HCT116 (cell line): ENCODE measurements around the gene FOXP1. TPM values are rescaled to one million over a fixed set of nuclear protein-coding genes. Genes with fewer than 3 reads are reported as not detected.

ENCODE experiments used
- ATAC-seq: fragments of 200-7000 bp; cut with Tn5 transposase; 2 replicates; pipeline ENCODE4 v1.9.1; 2020; ENCODE audit warnings: mild to moderate bottlenecking, moderate library complexity
- BruUV-seq: library from RNA; stranded (reverse); fragments of 400-500 nt; replicated peaks from 2 replicates; lab custom pipeline; 2021; lab: Mats Ljungman, UMichigan
- CTCF ChIA-PET: fragments of 300-600 bp; sonication (Branson Sonifier 250); formaldehyde crosslinking; loops from one replicate; lab custom pipeline; 2021; ENCODE audit warnings: antibody characterized with exemption; lab: Charles Lee
- POLR2A ChIA-PET: fragments of 300-600, 350-600 bp; sonication (Branson Sonifier 250); formaldehyde crosslinking; loops from one replicate; lab custom pipeline; 2021; ENCODE audit warnings: antibody characterized with exemption; lab: Charles Lee
- RAD21 ChIA-PET, 2 experiments: fragments of 300-600 bp; sonication (Branson Sonifier 250); formaldehyde crosslinking; loops; one replicate each; lab custom pipeline; 2023; ENCODE audit warnings: low total read pairs in 2 of 2; ENCODE audit not compliant: uncharacterized antibody in 2 of 2, unreplicated experiment in 2 of 2, low non-redundant PET in 1 of 2; lab: Charles Lee
- DNase-seq: peaks from one replicate; pipeline ENCODE4 v3.0.0-alpha.2; 2010; ENCODE audit warnings: low read depth, low spot score
- H2AFZ ChIP-seq: fragments of 200-600 bp; shearing (Covaris generic), sonication (generic); 2 replicates; pipeline ENCODE4 v1.6.1; 2017; ENCODE audit warnings: low read depth, mixed run types, mixed read lengths, antibody characterized with exemption, low read length; ENCODE audit not compliant: poor library complexity, severe bottlenecking
- H3K27ac ChIP-seq: 2 replicates; pipeline ENCODE4 v1.5.1; 2012; ENCODE audit warnings: low read depth, low read length
- H3K27me3 ChIP-seq: fragments of 200-600 bp; sonication (generic); 2 replicates; pipeline ENCODE4 v1.6.1; 2016; ENCODE audit warnings: mixed run types, low read length, mixed read lengths; ENCODE audit not compliant: insufficient read depth
- H3K36me3 ChIP-seq, 2 experiments: fragments of 200-500 bp in 1 of 2; fragments of 200-600 bp in 1 of 2; sonication (Bioruptor generic) in 1 of 2; sonication (generic) in 1 of 2; 2 replicates each; pipeline versions ENCODE4 v1.5.1 to v1.6.1; 2014 to 2016; ENCODE audit warnings: low read length in 2 of 2, inconsistent platforms in 1 of 2, mixed read lengths in 1 of 2, mixed run types in 1 of 2; ENCODE audit not compliant: insufficient read depth in 2 of 2, control insufficient read depth in 1 of 2
- H3K4me1 ChIP-seq, 2 experiments: fragments of 200-600 bp in 1 of 2; sonication (generic) in 1 of 2; 2 replicates each; pipeline versions ENCODE4 v1.5.1 to v1.6.1; 2012 to 2017; ENCODE audit warnings: low read length in 2 of 2, inconsistent platforms in 1 of 2, mild to moderate bottlenecking in 1 of 2, mixed read lengths in 1 of 2, mixed run types in 1 of 2, moderate library complexity in 1 of 2; ENCODE audit not compliant: insufficient read depth in 2 of 2, control insufficient read depth in 1 of 2
- H3K4me2 ChIP-seq: fragments of 200-600 bp; sonication (generic); 2 replicates; pipeline ENCODE4 v1.6.1; 2017; ENCODE audit warnings: mixed run types, low read length, mixed read lengths
- H3K4me3 ChIP-seq, 2 experiments: fragments of 200-600 bp in 1 of 2; sonication (generic) in 1 of 2; replicated peaks in 1 of 2; 2 replicates each; pipeline ENCODE4 v1.5.1; 2011 to 2016; ENCODE audit warnings: low read length in 2 of 2, control low read depth in 1 of 2, low read depth in 1 of 2, mild to moderate bottlenecking in 1 of 2, mixed read lengths in 1 of 2, mixed run types in 1 of 2
- H3K79me2 ChIP-seq: fragments of 200-600 bp; sonication (generic); 2 replicates; pipeline ENCODE4 v1.6.1; 2017; ENCODE audit warnings: mild to moderate bottlenecking, mixed run types, low read length, moderate library complexity, mixed read lengths; ENCODE audit not compliant: insufficient read depth
- H3K9ac ChIP-seq: fragments of 200-600 bp; sonication (generic); 2 replicates; pipeline ENCODE4 v1.6.1; 2016; ENCODE audit warnings: low read length, mixed read lengths
- H3K9me2 ChIP-seq: fragments of 200-600 bp; sonication (generic), shearing (Covaris generic); 2 replicates; pipeline ENCODE4 v1.6.1; 2017; ENCODE audit warnings: mixed run types, mild to moderate bottlenecking, moderate library complexity; ENCODE audit not compliant: insufficient read depth
- H3K9me3 ChIP-seq, 2 experiments: fragments of 200-500 bp in 1 of 2; fragments of 200-600 bp in 1 of 2; sonication (Bioruptor generic) in 1 of 2; sonication (generic) in 1 of 2; 2 replicates each; pipeline ENCODE4 v1.6.1; 2014 to 2017; ENCODE audit warnings: low read length in 2 of 2, mixed read lengths in 2 of 2, inconsistent platforms in 1 of 2, low read depth in 1 of 2, mild to moderate bottlenecking in 1 of 2, mixed run types in 1 of 2, moderate library complexity in 1 of 2; ENCODE audit not compliant: control insufficient read depth in 1 of 2, insufficient read depth in 1 of 2
- H4K20me1 ChIP-seq: fragments of 200-600 bp; sonication (generic), shearing (Covaris generic); 2 replicates; pipeline ENCODE4 v1.6.1; 2017; ENCODE audit warnings: mixed run types, mild to moderate bottlenecking, moderate library complexity; ENCODE audit not compliant: insufficient read depth
- CEBPB ChIP-seq: IDR thresholded peaks from 2 replicates; pipeline ENCODE4 v1.6.1; 2012; ENCODE audit warnings: low read depth
- ELF1 ChIP-seq: IDR thresholded peaks from 2 replicates; pipeline ENCODE4 v1.6.1; 2012; ENCODE audit warnings: low read depth, borderline replicate concordance
- EZH2phosphoT487 ChIP-seq: fragments of 200-600 bp; IDR thresholded peaks from 2 replicates; pipeline ENCODE4 v1.6.1; 2018; ENCODE audit warnings: antibody characterized with exemption, borderline replicate concordance
- FOSL1 ChIP-seq: IDR thresholded peaks from 2 replicates; pipeline ENCODE4 v1.6.1; 2012; ENCODE audit warnings: low read depth
- RAD21 ChIP-seq: IDR thresholded peaks from 2 replicates; pipeline ENCODE4 v1.6.1; 2012; ENCODE audit warnings: low read depth, mild to moderate bottlenecking
- SIN3A ChIP-seq: IDR thresholded peaks from 2 replicates; pipeline ENCODE4 v1.6.1; 2012; ENCODE audit warnings: low read depth
- TCF7L2 ChIP-seq: IDR thresholded peaks from 2 replicates; pipeline ENCODE4 v1.7.0; 2011; ENCODE audit warnings: borderline replicate concordance, inconsistent platforms; ENCODE audit not compliant: insufficient read depth, insufficient read length; ENCODE audit errors: extremely low read depth
- ZBTB33 ChIP-seq: IDR thresholded peaks from 2 replicates; pipeline ENCODE4 v1.6.1; 2011; ENCODE audit warnings: mild to moderate bottlenecking, low read length, moderate library complexity; ENCODE audit not compliant: insufficient replicate concordance; ENCODE audit errors: extremely low read depth
- ZFX ChIP-seq: fragments of 450-650 bp; IDR thresholded peaks from 2 replicates; pipeline ENCODE4 v1.6.1; 2017
- intact Hi-C: fragments of 100-400 bp; cut with micrococcal nuclease; formaldehyde crosslinking; loops from 2 replicates; pipeline ENCODE4 v1.10.0; 2022
- total RNA-seq: library from RNA; stranded (reverse); gene quantifications from one replicate; pipeline ENCODE4 v1.2.1, GENCODE V29; 2021; ENCODE audit not compliant: unreplicated experiment
- TF ChIP-seq, protein P1 (sequence below): IDR thresholded peaks from 2 replicates; pipeline ENCODE4 v1.6.1; 2012; ENCODE audit warnings: low read depth
- TF ChIP-seq, protein P2 (sequence below): IDR thresholded peaks from 2 replicates; pipeline ENCODE4 v1.6.1; 2012
- TF ChIP-seq, protein P3 (sequence below): IDR thresholded peaks from 2 replicates; pipeline ENCODE4 v1.6.1; 2012

Gene FOXP1
- total RNA-seq, 1 experiment from 2014 or later = 11.4 TPM

- POLR2A ChIA-PET = no interaction called here
Measured at GRCh38 chr3:71389911-71390573, 193.5 kb downstream of the FOXP1 start.

More at GRCh38 chr3:71389911-71390573, 193.5 kb downstream of the FOXP1 start:
- no peaks in the 10 kb centered on the region for H3K36me3 ChIP-seq
- TF ChIP-seq, protein P1, sequence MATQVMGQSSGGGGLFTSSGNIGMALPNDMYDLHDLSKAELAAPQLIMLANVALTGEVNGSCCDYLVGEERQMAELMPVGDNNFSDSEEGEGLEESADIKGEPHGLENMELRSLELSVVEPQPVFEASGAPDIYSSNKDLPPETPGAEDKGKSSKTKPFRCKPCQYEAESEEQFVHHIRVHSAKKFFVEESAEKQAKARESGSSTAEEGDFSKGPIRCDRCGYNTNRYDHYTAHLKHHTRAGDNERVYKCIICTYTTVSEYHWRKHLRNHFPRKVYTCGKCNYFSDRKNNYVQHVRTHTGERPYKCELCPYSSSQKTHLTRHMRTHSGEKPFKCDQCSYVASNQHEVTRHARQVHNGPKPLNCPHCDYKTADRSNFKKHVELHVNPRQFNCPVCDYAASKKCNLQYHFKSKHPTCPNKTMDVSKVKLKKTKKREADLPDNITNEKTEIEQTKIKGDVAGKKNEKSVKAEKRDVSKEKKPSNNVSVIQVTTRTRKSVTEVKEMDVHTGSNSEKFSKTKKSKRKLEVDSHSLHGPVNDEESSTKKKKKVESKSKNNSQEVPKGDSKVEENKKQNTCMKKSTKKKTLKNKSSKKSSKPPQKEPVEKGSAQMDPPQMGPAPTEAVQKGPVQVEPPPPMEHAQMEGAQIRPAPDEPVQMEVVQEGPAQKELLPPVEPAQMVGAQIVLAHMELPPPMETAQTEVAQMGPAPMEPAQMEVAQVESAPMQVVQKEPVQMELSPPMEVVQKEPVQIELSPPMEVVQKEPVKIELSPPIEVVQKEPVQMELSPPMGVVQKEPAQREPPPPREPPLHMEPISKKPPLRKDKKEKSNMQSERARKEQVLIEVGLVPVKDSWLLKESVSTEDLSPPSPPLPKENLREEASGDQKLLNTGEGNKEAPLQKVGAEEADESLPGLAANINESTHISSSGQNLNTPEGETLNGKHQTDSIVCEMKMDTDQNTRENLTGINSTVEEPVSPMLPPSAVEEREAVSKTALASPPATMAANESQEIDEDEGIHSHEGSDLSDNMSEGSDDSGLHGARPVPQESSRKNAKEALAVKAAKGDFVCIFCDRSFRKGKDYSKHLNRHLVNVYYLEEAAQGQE = no peak
- TF ChIP-seq ZFX = no peak
- no peak for TF ChIP-seq FOSL1
- TF ChIP-seq, protein P2, sequence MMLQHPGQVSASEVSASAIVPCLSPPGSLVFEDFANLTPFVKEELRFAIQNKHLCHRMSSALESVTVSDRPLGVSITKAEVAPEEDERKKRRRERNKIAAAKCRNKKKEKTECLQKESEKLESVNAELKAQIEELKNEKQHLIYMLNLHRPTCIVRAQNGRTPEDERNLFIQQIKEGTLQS = no peak
- TF ChIP-seq EZH2phosphoT487 = no peak
- TF ChIP-seq, protein P3, sequence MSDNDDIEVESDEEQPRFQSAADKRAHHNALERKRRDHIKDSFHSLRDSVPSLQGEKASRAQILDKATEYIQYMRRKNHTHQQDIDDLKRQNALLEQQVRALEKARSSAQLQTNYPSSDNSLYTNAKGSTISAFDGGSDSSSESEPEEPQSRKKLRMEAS = no peak
- TF ChIP-seq CEBPB = no peak
- TF ChIP-seq ELF1 = no peak
- no peak for TF ChIP-seq TCF7L2
- no peak for TF ChIP-seq RAD21
- no peak for TF ChIP-seq ZBTB33
- TF ChIP-seq SIN3A = no peak
- intact Hi-C loops = no loop called here
- H3K79me2 ChIP-seq = no peaks in the 10 kb centered on the region
- no peaks in the 10 kb centered on the region for H3K27me3 ChIP-seq
- no peak overlapping the region for H2AFZ ChIP-seq
- no peak overlapping the region for H3K4me3 ChIP-seq
- H4K20me1 ChIP-seq = no peaks in the 10 kb centered on the region
- no peaks in the 10 kb centered on the region for H3K9me3 ChIP-seq
- RAD21 ChIA-PET = no interaction called here
- no peaks in the 10 kb centered on the region for H3K9me2 ChIP-seq
- no peak overlapping the region for H3K27ac ChIP-seq
- no peak overlapping the region for H3K4me2 ChIP-seq
- no peaks in the 10 kb centered on the region for H3K4me1 ChIP-seq
- no TSS peak for BruUV-seq
- no peak overlapping the region for H3K9ac ChIP-seq
- CTCF ChIA-PET = no interaction called here
- ATAC-seq (no peak), DNase-seq (no peak)
